Keratinocyte (primary cell): ENCODE results near the gene TMEM126A.

Source experiments
- EZH2 ChIP-seq: IDR thresholded peaks from one replicate; pipeline ENCODE4 v1.6.1; 2012; ENCODE audit warnings: inconsistent platforms, mild to moderate bottlenecking, low read length, moderate library complexity
- TF ChIP-seq, protein P1 (sequence below), 3 experiments: IDR thresholded peaks in 1 of 3; conservative IDR thresholded peaks in 1 of 3; optimal IDR thresholded peaks in 1 of 3; 2 replicates in 2 of 3; 3 replicates in 1 of 3; pipeline versions ENCODE3 to v1.5.1; 2011; ENCODE audit warnings: low read length in 3 of 3, mild to moderate bottlenecking in 3 of 3, moderate library complexity in 2 of 3, control low read depth in 1 of 3, inconsistent platforms in 1 of 3; ENCODE audit not compliant: insufficient read depth in 2 of 3; ENCODE audit errors: extremely low read depth in 1 of 3

DNA sequence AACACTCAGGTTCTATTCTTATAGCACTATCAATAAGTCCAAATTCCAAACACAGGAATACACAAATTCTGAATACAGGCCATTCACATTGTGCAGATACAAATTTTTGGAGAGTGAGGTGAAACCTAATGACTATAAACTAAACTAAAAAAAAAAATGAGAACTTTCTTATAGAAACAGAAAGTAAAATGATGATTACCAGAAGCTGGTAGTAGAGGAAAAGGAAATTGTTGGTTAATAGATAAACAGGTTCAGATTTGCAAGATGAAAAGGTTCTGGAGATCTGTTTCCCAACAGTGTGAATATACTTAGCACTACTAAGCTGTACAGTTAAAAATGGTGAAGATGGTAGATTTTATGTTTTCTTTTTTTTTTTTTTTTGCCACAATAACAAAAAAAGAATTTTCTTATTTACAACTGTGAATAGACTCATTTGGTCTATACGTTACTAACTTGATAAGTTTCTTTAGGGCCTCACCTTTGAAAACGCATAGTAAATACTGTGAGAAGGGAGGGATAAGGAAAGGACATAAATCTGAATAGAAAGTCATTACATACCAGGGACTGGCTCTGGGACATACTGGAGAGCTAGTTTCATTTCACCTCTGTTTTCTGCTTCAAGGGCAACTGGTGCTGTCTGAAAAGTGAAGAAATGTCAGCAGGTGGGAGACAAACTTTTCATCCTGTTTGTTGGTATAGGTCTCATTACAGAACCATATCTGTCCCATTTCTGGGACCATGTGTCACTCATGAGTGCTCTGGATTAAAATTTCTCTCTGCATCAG, 52.4 kb downstream of the TMEM126A start:
- TF ChIP-seq EZH2 = no peak
- TF ChIP-seq, protein P1, sequence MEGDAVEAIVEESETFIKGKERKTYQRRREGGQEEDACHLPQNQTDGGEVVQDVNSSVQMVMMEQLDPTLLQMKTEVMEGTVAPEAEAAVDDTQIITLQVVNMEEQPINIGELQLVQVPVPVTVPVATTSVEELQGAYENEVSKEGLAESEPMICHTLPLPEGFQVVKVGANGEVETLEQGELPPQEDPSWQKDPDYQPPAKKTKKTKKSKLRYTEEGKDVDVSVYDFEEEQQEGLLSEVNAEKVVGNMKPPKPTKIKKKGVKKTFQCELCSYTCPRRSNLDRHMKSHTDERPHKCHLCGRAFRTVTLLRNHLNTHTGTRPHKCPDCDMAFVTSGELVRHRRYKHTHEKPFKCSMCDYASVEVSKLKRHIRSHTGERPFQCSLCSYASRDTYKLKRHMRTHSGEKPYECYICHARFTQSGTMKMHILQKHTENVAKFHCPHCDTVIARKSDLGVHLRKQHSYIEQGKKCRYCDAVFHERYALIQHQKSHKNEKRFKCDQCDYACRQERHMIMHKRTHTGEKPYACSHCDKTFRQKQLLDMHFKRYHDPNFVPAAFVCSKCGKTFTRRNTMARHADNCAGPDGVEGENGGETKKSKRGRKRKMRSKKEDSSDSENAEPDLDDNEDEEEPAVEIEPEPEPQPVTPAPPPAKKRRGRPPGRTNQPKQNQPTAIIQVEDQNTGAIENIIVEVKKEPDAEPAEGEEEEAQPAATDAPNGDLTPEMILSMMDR (optimal IDR thresholded peaks at IDR 0.05 in 1 of 3, IDR thresholded peaks at IDR 0.05 in 1 of 3, conservative IDR thresholded peaks at IDR 0.05 in 1 of 3; ENCODE audit: extremely low read depth in 1 of 3, insufficient read depth in 2 of 3, low read length in 3 of 3) = no peak
